HG03064 (cell line): ENCODE data around the gene EXOSC6.
"Not testable (repeated sequence)": the region's sequence is repeated elsewhere in the genome, so short reads cannot be mapped to it uniquely, and the experiment has no call there.

ENCODE experiments used
- ATAC-seq: cut with Tn5 transposase; IDR thresholded peaks from one replicate; pipeline ENCODE4 v1.9.1; 2021; ENCODE audit warnings: low read depth; ENCODE audit not compliant: unreplicated experiment

EXOSC6 gene

DNA sequence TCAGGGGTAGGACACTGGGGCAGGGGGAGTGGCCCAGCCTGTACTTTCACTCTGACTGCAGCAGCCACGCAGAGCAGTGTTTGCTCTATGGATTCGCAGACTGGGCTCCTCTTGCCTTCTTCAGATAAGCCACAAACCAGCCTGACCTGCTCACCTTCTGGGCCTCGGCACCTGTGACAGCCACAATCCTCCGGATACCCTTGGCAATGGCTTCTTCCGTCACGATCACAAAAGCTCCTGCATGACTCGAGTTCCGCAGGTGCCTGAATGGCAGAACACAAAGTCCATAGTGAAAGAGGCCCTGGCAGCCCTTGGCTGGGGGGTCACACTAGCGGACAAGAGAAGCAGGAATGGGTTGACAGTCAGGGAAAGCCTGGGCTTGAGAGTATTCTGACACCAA is 3.8 kb upstream of the EXOSC6 start:
- ATAC-seq = no peak

DNA sequence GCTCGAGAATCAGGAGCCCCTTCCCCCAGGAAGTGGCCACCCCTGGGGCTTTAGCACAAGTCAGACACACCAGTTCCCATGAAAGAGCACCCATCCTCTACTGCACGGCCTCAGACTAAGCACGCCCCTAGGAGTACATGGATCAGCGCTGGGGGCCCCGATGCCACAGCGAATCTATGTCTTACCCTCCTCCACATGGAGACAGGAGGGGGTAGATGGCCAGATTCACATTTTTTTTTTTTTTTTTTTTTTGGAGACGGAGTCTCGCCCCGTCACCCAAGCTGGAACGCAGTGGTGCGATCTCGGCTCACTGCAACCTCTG is 3.2 kb upstream of the EXOSC6 start:
- ATAC-seq = no peak

DNA sequence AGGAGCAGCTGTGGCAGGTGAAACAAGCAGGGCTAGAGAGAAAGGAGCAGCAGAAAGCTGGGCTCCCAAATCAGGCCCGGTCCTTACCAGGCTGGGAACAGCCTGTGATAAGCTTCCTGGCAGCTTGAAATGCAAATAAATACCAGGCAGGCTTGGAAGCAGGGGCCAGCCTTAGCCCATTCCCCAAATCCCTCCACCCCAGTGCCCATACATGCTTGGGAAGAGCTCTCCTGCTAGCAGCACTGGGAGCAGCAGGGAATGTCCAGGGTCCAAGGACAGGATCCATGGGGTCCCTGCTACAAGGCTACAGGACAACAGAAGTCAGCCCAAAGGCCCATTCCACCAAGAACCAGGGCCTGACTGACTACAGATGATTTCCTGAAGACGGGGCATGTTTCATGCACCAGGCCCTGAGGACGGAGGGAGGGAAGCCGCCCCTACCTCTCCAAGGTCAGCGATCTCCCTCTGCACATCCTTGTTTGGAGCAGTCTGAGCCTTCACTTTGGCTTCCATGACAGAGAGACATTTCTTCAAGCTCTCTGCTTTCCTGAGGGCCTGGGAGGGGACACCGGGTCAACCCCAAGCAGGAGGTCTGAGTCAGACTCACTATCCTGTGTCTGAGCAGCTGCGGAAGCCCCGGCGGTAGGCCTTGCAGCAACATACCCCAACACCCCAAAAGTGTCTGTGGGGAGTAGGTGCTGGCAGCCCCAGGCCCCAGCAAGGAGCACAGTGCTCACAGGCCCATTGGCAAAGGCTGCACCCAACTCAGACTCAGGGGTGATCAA is 2.6 kb upstream of the EXOSC6 start:
- no peak for ATAC-seq

DNA sequence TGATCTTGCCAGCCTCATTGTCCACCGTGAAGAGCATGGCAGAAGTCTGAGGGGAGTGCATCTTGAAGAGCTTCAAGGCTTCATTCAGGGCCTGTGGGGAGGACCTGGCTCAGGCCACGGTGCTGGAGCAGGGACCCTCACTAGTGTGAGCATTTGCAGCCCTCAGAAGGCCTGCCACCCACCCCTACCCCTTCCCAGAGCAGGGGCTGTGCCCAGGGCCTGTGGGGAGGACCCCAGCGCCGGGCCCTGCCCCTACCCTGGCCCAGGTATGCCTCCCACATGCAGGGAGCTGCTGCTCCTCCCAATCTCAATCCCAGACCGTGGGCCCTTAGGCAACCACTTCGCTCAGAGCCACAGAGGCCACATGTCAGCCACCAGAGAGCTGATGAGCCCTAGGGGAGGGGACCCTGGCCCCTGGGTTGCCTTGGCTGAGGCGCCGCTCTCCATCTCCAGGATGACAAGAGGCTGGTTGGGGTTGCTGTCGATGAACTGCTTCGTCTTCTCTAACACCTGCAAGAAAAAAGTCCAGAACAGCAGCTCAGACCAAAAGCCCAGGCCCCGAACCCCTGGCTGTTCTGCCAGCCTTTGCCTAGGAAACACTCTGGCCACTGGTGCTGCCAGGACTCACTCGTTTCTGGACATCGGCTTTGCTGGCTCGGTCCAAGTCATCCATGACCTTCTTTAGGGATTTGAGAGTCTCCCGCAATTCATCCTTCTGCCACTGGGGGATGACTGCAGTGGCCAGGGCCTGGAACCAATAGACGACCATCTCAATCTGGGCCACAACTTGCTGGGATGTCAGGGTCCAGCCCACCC is 1.8 kb upstream of the EXOSC6 start:
- no peak for ATAC-seq

DNA sequence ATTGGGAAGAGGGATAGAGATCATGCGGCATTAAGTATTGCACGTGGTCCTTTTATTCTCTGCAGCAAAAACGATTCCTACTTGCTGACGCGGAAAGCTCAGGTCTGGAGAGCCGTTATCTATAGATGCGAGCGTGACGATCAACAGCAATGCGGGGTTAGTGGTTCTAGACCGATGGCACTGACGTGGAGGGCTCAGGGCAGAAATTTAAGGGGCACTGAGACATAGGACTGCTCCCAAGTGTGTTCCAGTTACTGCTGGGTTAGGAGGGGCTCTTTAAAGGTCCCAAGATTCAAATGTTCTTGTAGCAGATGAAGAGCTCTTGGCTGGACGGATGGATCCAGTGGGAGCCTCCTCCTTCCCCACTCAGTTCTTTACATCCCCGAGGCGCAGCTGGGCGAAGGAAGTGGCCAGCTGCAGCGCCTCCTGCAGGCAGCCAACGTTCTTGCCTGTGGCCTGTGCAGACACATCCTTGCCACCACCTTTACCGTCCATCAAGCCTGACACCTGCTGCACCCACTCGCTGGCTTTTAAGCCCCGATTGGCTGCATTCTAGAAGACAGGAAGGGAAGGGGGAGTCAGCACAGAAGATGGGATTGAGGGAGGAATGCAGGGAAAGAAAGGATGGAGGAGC is 732 bp upstream of the EXOSC6 start:
- no peak for ATAC-seq

DNA sequence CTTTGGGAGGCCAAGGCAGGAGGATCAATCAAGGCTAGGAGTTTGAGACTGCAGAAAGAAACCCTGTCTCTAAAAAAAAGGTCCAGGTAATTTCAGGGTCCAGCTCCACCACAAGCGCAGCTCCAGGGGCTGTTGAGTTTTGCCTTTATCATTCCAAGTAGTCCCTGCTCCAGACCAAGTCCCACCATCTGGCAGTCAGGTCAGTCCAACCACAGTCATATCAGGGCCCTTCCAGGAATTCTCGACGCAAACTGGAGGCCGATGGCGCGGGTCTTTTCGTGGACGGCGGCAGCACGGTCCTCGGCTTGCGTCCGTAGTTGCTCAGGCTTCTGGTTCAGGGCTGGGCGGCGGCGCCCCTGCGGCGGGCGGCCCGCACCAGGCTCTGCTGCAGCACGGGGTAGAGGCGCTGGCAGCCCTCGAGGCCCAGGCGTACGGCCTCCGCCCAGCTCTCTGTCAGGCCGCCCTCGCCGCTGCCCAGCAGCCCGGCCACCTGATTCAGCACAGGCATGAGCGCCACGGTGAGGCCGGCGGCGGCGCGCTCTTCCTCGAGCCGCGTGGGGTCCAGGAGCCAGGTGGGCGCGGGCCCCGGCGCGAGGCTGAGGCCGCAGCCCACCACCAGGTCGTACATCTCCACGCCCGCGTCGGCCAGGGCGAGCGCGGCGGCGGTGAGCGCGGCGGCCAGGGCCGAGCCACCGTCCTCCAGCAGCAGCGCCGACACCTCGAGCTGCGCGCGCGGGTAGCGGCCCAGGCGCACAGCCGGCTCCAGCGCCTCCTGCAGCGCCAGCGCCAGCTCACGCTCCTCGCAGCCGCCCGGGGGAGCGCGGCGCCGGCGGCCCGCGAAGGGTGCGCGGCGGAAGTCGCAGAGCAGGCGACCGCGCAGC is 752 bp downstream of the EXOSC6 start:
- ATAC-seq = peak; percentile 37

DNA sequence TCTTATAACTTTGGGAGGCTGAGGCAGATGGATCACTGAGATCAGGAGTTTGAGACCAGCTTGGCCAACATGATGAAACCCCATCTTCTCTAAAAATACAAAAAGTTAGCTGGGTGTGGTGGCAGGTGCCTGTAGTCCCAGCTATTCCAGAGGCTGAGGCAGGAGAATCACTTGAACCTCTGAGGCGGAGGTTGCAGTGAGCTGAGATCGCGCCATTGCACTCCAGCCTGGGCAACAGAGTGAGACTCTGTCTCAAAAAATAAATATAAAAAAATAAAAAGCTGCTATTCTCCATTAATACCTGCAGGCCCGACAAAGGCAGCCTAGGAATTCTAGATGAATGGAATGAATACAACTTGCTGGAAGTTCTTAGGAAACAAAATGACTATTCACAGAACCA is 2.0 kb downstream of the EXOSC6 start:
- ATAC-seq = not testable (repeated sequence)

DNA sequence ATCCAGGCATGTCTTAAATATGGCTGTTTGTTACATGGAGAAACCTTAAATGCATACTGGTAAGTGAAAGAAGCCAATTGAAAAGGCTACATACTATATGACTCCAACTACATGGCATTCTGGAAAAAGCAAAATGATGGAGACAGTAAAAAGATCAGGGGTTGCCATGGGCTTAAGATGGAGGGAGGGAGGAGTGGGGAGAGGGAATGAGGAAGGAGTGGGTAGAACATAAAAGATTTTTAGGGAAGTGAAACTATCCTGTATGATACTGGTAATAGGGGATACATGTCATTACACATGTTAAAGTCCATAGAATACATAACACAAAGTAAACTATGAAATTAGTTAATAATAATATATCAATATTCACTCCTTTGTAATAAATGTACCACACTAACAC is 13.0 kb downstream of the EXOSC6 start:
- not testable (repeated sequence) for ATAC-seq

DNA sequence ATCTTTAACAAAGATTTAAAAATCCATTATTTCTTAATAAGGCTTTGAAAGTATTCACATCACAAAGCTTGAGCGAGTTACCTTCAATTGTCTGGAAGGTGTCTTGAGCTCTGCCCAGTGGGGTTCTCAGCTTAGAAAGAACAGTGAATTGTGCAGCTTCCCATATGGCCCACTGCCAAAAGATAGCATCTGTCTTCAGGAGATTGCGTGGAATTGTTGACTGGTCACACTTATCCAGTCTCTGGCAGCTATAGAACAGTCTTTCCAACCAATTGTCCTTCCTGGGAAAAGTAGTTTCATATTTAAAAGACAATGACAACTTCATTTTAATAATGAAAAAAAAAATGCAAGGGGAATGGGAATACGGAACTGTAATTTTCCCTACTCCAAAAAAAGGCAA is 19.9 kb downstream of the EXOSC6 start:
- ATAC-seq = not testable (repeated sequence)

DNA sequence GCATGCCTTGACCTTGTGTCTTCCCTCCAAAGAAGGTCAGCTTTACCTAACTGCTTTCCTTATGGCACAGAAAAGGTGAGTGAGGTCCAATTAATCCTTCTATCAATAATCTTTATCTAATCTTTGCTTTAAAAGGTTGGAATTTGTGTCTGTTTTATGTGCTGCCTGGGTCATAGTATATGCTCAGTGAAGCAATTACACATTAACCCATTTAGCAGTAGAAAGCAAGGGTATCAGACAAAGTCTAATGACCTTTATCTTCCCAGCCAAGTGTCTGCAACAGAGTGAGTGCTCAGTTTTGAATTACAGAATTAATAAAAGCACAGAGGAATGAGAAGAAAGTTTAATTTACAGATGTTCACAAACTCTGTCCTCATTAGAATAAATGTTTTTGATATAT is 25.7 kb downstream of the EXOSC6 start:
- not testable (repeated sequence) for ATAC-seq

DNA sequence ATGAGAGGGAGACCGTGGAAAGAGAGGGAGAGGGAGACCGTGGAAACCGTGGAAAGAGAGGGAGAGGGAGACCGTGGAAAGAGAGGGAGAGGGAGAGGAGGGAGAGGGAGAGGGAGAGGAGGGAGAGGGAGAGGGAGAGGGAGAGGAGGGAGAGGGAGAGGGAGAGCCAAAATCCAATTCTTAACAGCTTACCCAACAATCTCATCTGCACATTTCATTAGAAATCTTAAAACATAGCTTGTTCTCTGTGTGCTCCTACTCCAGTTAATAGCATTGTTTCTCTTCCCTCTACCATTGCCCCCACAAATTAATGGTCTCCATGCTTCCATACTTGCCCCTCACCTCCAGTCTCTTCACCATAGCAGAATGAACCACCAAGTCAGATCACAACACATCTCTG is 26.3 kb downstream of the EXOSC6 start:
- ATAC-seq = not testable (repeated sequence)

DNA sequence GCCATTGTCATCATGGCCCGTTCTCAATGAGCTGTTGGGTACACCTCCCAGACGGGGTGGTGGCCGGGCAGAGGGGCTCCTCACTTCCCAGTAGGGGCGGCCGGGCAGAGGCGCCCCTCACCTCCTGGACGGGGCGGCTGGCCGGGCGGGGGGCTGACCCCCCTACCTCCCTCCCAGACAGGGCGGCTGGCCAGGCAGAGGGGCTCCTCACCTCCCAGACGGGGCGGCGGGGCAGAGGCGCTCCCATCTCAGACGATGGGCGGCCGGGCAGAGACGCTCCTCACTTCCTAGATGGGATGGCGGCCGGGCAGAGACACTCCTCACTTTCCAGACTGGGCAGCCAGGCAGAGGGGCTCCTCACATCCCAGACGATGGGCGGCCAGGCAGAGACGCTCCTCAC is 27.1 kb downstream of the EXOSC6 start:
- ATAC-seq = not testable (repeated sequence)

DNA sequence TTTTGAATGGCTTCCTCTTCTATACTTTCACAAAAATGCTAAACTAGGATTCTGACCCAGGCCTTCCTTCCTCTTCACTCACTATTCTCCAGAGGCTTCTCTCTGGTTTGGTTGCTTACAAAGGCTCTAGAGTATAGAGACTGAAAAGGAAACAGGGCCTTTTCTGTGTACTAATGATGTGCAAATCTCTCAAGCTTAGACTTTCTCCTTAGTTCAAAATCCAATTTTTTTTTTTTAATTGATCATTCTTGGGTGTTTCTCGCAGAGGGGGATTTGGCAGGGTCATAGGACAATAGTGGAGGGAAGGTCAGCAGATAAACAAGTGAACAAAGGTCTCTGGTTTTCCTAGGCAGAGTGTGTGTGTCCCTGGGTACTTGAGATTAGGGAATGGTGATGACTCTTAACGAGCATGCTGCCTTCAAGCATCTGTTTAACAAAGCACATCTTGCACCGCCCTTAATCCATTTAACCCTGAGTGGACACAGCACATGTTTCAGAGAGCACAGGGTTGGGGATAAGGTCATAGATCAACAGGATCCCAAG is 27.7 kb downstream of the EXOSC6 start:
- ATAC-seq = not testable (repeated sequence)

DNA sequence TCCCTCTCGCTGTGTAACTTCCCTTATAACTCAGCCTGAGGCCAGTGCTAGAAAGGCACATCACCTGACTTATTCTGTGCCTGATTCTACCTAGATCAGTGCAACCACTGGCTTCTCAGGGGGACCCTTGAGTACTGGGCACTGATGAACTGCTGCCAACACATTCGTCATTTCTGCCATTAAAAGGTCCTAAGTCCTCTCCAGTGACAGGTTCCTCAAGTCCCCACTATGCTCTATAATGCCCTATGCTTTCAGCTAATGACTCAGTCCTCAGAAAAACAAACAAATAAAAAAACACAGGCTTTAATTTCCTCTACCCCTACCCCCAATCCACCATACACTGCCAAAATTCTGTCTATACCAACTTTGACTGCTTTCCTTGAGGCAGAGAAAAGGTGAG is 28.5 kb downstream of the EXOSC6 start:
- not testable (repeated sequence) for ATAC-seq

DNA sequence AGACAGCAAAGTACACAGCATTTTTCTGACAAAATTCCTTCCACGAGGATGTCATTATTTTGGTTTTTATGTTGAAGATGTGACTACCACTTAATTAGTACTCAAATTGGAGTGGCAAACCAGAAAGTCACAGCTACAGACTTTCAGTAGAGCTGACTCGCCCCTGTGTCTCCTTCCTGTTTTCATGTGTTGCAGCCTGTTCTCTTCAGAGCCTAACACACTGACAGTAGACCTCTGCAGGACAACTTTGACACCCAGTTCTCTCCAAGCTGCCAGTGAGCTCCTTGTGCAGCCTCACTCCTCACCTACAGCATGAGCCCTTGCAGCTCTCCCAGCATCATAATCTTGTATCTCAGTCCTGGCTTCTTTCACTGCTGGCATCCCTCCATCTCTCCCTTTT is 29.2 kb downstream of the EXOSC6 start:
- ATAC-seq = not testable (repeated sequence)

DNA sequence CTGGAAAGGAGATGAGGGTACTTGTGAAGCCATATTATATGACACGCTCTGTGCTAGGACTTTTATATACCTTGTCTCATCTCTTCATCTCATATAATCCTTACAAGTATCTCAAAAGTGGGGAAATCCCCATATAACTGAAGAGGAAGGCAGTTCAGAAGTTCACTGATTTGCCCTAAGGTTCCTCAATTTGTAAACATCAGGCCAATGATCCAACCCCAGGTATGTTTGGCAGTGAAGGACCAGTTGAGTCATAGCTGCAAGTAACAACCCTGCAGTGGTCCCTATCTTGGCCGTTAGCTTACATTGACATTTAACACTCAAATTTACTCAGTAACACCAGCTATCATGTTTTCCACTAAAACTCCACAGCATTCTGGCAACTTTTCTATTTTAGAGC is 33.2 kb downstream of the EXOSC6 start:
- ATAC-seq = not testable (repeated sequence)

DNA sequence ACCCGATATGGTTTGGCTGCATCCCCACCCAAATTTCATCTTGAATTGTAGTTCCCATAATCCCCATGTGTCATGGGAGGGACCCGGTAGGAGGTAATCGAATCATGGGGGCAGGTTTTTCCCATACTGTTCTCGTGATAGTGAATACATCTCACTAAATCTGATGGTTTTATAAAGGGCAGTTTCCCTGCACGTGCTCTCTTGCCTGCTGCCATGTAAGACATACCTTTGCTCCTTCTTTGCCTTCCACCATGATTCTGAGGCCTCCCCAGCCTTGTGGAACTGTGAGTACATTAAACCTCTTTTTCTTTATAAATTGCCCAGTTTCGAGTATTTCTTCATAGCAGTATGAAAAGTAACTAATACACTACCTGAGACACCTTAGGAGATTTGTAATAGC is 45.4 kb downstream of the EXOSC6 start:
- not testable (repeated sequence) for ATAC-seq

DNA sequence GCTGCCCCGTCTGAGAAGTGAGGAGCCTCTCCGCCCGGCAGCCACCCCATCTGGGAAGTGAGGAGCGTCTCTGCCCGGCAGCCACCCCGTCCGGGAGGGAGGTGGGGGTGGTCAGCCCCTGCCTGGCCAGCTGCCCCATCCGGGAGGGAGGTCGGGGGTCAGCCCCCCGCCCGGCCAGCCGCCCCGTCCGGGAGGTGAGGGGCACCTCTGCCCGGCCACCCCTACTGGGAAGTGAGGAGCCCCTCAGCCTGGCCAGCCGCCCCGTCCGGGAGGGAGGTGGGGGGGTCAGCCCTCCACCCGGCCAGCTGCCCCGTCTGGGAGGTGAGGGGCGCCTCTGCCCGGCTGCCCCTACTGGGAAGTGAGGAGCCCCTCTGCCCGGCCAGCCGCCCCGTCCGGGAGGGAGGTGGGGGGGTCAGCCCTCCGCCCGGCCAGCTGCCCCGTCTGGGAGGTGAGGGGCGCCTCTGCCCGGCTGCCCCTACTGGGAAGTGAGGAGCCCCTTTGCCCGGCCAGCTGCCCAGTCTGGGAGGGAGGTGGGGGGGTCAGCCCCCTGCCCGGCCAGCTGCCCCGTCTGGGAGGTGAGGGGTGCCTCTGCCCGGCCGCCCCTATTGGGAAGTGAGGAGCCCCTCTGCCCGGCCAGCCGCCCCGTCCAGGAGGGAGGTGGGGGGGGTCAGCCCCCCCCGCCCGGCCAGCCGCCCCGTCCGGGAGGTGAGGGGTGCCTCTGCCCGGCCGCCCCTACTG is 46.9 kb downstream of the EXOSC6 start:
- ATAC-seq = not testable (repeated sequence)

DNA sequence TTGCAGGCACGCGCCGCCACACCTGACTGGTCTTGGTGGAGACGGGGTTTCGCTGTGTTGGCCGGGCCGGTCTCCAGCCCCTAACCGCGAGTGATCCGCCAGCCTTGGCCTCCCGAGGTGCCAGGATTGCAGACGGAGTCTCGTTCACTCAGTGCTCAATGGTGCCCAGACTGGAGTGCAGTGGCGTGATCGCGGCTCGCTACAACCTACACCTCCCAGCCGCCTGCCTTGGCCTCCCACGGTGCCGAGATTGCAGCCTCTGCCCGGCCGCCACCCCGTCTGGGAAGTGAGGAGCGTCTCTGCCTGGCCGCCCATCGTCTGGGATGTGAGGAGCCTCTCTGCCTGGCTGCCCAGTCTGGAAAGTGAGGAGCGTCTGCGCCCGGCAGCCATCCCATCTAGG is 47.7 kb downstream of the EXOSC6 start:
- not testable (repeated sequence) for ATAC-seq

DNA sequence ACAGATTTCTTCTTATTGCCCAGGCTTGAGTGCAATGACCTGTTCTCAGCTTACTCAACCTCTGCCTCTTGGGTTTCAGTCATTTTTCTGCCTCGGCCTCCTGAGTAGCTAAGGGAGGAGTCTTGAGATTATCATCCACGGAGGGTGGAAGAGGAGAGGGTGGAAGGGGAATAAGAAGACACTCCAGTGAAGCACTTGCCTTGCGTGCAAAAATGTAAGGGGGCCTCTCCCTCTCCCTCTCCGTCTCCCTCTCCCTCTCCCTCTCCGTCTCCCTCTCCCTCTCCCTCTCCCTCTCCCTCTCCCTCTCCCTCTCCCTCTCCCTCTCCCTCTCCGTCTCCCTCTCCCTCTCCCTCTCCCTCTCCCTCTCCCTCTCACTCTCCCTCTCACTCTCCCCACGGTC is 48.2 kb downstream of the EXOSC6 start:
- ATAC-seq = not testable (repeated sequence)
